Measurements from ENCODE around the gene PCNT. TPM values are rescaled to one million over a fixed set of nuclear protein-coding genes. Genes with fewer than 3 reads are reported as not detected.

PCNT gene
- total and polyA plus RNA-seq, 10 of the 15 experiments (the other 5 are each of a cell fraction or from before 2014, with no cell fraction given) = 2.9 to 39.6 (median 20.5) TPM

DNA sequence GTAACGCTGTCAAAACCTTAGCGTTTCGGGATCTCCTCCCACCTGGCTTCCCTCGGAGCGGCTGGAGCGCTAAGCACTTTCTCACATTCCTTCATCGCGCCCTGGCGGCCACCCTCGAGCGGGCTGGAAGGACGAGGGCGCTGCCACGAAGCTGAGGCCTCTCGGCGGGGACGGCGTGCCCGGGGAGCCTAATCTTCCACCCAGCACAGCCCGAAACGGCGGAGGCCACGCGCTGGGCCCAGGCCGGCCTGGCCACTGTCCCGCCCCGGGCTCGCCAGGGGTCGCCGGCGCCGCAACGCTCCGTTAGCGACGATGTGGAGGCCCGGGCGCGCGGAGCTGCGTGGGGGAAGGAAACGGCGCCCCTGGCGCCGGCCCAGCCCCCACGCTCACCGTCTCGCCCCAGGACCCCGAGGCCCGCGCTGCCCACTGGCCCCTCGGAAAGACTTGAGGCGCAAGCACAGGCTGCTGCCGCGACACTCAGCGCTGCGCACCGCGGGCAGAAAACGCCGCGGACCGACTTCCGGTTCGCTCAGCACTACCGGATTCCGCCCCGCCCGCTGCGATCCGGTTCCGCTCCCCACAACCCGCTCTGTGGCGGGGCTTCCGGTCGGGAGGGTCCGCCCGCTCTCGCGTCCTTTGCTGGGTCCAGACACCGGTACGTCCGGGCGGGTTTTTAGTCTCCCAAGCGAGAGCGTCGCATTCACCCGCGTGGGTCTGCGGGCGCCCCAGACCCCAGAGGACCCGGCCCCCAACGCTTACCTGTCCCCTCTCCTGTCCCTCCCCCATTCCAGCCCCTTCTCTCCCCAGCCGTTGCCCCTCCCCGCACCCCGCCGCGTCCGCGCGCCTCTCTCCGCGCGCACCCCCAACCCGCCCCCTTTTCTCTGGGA lies 38.0 kb upstream of the PCNT start, which contains the start of gene YBEY:
Gene YBEY (plus strand): TSS at position 582 of the 887 bp plus-strand sequence. CDS start 572 bp downstream, outside the sequence.
- ChIA-PET RAD21 (ENCODE audit: unreplicated experiment) (interaction anchor here (0.6 to 2.3 kb wide), 6 partner anchors 32 to 173 kb away, joined by 3 to 8 read pairs (median 4); partner anchors contain the start of gene DIP2A), SMC1A (ENCODE audit: uncharacterized antibody, unreplicated experiment) (interaction anchor here (1.1 to 2.7 kb wide), 5 partner anchors 40 to 214 kb away, joined by 3 to 15 read pairs (median 10); a partner anchor contains a TSS), CTCF (interaction anchor here (0.6 to 3.3 kb wide), 6 partner anchors 10 to 143 kb away, joined by 3 to 29 read pairs (median 14); no protein-coding TSS in a partner anchor), POLR2A (interaction anchor here (0.6 to 2.2 kb wide), 4 partner anchors 36 to 273 kb away, joined by 3 to 7 read pairs (median 4); no protein-coding TSS in a partner anchor)
- Histone ChIP-seq H3K4me3 (peak within 1 kb of the TSS; percentile 97), H3K4me1 (ENCODE audit: control insufficient read depth, insufficient read depth, low read length) (peaks cover 13% of the 10 kb centered on the region), H3K36me3 (ENCODE audit: control insufficient read depth in 2 of 2, insufficient read depth in 2 of 2, low read length in 1 of 2) (peaks cover 0 to 10% of the 10 kb centered on the region in 2 experiments; a peak in 1 of 4 replicates), H3K27ac (ENCODE audit: control insufficient read depth, insufficient read depth) (peak within 1 kb of the TSS; percentile 80), H3K4me2 (ENCODE audit: control insufficient read depth, insufficient read depth) (peak within 1 kb of the TSS; percentile 72), H3K79me2 (ENCODE audit: control insufficient read depth, insufficient read depth, low read length) (peaks cover 58% of the 10 kb centered on the region), H4K20me1 (ENCODE audit: control insufficient read depth, insufficient read depth) (no peaks in the 10 kb centered on the region), H3K9me3 (replicated peaks; ENCODE audit: control insufficient read depth, insufficient read depth, low read length) (no peaks in the 10 kb centered on the region; the same call in 2 of the 3 replicates), H3K9ac (ENCODE audit: control insufficient read depth, insufficient read depth, low read length) (peak within 1 kb of the TSS; percentile 76), H3K27me3 (replicated peaks in 1 of 2; ENCODE audit: control insufficient read depth in 2 of 2, insufficient read depth in 2 of 2, low read length in 1 of 2) (no peaks in the 10 kb centered on the region), H2AFZ (ENCODE audit: control insufficient read depth, low read depth, low read length) (peak within 1 kb of the TSS; percentile 85)
- ATAC-seq (peak; percentile 96), DNase-seq (ENCODE audit: low read depth, low spot score) (peak; percentile 59), FAIRE-seq (peak; percentile 18)
- intact Hi-C loops (cut with micrococcal nuclease; ENCODE audit: unreplicated experiment) = loop anchor here (1.0 to 10.0 kb wide), 4 partner anchors 31 to 141 kb away; partner anchors contain the start of genes C21orf58 and LSS
- BruUV-seq (replicated peaks) = no TSS peak
- in situ Hi-C loops (cut with MboI) = no loop called here
- WGBS (ENCODE audit: insufficient coverage, insufficient replicate concordance, low lambda C conversion rate, missing lambda C conversion rate) = under 1% methylated on average over 87 of the region's 105 CpGs
- TF ChIP-seq PAX8 (IDR thresholded peaks at IDR 0.05) (no peak), SRF (IDR thresholded peaks at IDR 0.05; ENCODE audit: low read depth in 2 of 2, low read length in 2 of 2) (peak in 1 of 2 experiments; percentile 77; a peak in 1 of 4 replicates), ZNF24 (IDR thresholded peaks at IDR 0.05) (peak; percentile 69; the same call in 1 of the 2 replicates), CEBPB (IDR thresholded peaks at IDR 0.05; ENCODE audit: borderline replicate concordance in 1 of 2, low read depth in 2 of 2, low read length in 2 of 2) (no peak), POLR2A (IDR thresholded peaks at IDR 0.05; ENCODE audit: low read depth, low read length) (peak; percentile 91), TARDBP (IDR thresholded peaks at IDR 0.05; ENCODE audit: borderline replicate concordance) (peak; percentile 61; the same call in 1 of the 2 replicates), ZNF207 (IDR thresholded peaks at IDR 0.05; ENCODE audit: borderline replicate concordance) (peak; percentile 97), SIX5 (IDR thresholded peaks at IDR 0.05; ENCODE audit: low read depth, low read length, severe bottlenecking) (peak; percentile 68), ZNF622 (IDR thresholded peaks at IDR 0.05) (no peak), ESRRA (IDR thresholded peaks at IDR 0.05; ENCODE audit: low read length) (no peak), SREBF2 (IDR thresholded peaks at IDR 0.05; ENCODE audit: low read length) (0 out of 2 replicates have a peak, but pooled peaks have one; percentile 42), IKZF2 (IDR thresholded peaks at IDR 0.05) (no peak; a peak in 1 of 4 replicates), STAT3 (IDR thresholded peaks at IDR 0.05; ENCODE audit: low read depth, low read length) (no peak), POLR2AphosphoS5 (IDR thresholded peaks at IDR 0.05; ENCODE audit: low read length) (peak; percentile 88), TCF3 (IDR thresholded peaks at IDR 0.05; ENCODE audit: borderline replicate concordance, insufficient read depth, low read depth, low read length) (0 out of 2 replicates have a peak, but pooled peaks have one; percentile 39), MEF2A (IDR thresholded peaks at IDR 0.05; ENCODE audit: insufficient read depth, low read depth, low read length) (no peak), RB1 (IDR thresholded peaks at IDR 0.05; ENCODE audit: borderline replicate concordance) (peak; percentile 86; the same call in 1 of the 2 replicates), FOS (IDR thresholded peaks at IDR 0.05; ENCODE audit: borderline replicate concordance, extremely low read depth, insufficient read length) (no peak), POU2F2 (IDR thresholded peaks at IDR 0.05; ENCODE audit: borderline replicate concordance, low read depth, low read length) (peak; percentile 86), EED (IDR thresholded peaks at IDR 0.05; ENCODE audit: low read depth) (no peak), NR2F1 (conservative IDR thresholded peaks at IDR 0.05) (peak; percentile 77), FOXK2 (IDR thresholded peaks at IDR 0.05) (no peak; the same call in none of the 2 replicates), NRF1 (conservative IDR thresholded peaks at IDR 0.05; ENCODE audit: low read depth, low read length) (no peak), RAD21 (IDR thresholded peaks at IDR 0.05; ENCODE audit: insufficient read depth, low read depth, low read length) (peak; percentile 35; the same call in 1 of the 2 replicates)
- TF ChIP-seq, protein P1, sequence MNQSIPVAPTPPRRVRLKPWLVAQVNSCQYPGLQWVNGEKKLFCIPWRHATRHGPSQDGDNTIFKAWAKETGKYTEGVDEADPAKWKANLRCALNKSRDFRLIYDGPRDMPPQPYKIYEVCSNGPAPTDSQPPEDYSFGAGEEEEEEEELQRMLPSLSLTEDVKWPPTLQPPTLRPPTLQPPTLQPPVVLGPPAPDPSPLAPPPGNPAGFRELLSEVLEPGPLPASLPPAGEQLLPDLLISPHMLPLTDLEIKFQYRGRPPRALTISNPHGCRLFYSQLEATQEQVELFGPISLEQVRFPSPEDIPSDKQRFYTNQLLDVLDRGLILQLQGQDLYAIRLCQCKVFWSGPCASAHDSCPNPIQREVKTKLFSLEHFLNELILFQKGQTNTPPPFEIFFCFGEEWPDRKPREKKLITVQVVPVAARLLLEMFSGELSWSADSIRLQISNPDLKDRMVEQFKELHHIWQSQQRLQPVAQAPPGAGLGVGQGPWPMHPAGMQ (IDR thresholded peaks at IDR 0.05; ENCODE audit: borderline replicate concordance) = no peak
